Adipocyte (in vitro differentiated cells): ENCODE measurements around the gene EFNB2.

Source experiments
- DNase-seq: peaks from one replicate; pipeline ENCODE4 v3.0.0-alpha.2; 2015; ENCODE audit warnings: low read depth
- H3K27me3 ChIP-seq: replicated peaks from 2 replicates; pipeline ENCODE4 v1.7.0; 2013; ENCODE audit warnings: mild to moderate bottlenecking, low read length, moderate library complexity; ENCODE audit not compliant: control insufficient read depth, insufficient read depth
- H3K36me3 ChIP-seq: 2 replicates; pipeline ENCODE4 v1.7.0; 2013; ENCODE audit warnings: low read length, mild to moderate bottlenecking, moderate library complexity; ENCODE audit not compliant: control insufficient read depth, insufficient read depth, severe bottlenecking
- H3K4me1 ChIP-seq: 2 replicates; pipeline ENCODE4 v1.7.0; 2013; ENCODE audit warnings: mild to moderate bottlenecking, low read length, moderate library complexity; ENCODE audit not compliant: control insufficient read depth, insufficient read depth
- H3K4me3 ChIP-seq: 2 replicates; pipeline ENCODE4 v1.7.0; 2013; ENCODE audit warnings: mild to moderate bottlenecking, low read length, moderate library complexity
- H3K9ac ChIP-seq: 2 replicates; pipeline ENCODE4 v1.7.0; 2013; ENCODE audit warnings: mild to moderate bottlenecking, low read length, moderate library complexity
- H3K9me3 ChIP-seq: 2 replicates; pipeline ENCODE4 v1.7.0; 2013; ENCODE audit warnings: mild to moderate bottlenecking, low read length, moderate library complexity; ENCODE audit not compliant: control insufficient read depth

Gene EFNB2, protein sequence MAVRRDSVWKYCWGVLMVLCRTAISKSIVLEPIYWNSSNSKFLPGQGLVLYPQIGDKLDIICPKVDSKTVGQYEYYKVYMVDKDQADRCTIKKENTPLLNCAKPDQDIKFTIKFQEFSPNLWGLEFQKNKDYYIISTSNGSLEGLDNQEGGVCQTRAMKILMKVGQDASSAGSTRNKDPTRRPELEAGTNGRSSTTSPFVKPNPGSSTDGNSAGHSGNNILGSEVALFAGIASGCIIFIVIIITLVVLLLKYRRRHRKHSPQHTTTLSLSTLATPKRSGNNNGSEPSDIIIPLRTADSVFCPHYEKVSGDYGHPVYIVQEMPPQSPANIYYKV

DNA sequence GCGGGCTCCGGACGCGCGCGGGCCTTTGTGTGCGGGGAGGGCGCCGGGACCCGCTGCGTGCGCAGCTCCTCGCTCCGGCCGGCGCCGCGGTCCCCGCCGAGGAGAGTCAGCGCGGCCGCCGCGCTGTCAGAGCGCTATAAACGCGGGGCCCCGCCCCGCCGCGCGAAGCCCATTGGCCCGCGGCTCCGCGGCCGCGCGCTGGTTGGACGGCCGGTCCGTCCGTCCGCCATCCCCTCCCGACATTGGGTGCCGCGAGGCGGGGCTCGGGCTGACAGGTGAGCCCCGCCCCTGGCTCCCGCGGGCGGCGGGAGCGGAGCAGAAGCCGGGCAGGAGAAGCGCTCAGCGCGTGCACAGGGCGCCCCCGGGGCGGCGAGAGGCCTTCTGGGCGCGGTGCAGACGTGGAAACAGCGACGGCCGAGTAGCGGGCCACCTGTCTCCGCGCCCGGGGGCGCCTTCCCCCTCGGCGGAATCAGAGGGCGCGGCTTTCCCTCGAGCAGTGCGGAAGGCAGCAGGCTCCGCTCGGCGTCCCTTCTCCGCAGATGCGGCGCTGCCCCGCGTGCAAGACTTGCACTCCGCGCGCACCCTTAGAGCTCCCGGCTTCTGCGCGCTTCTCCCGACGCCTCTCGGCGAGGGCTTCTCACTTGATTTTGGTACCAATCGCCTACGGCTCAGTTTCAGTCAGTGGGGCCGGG lies at the start of gene EFNB2:
EFNB2 (minus strand) TSS at position 111 of the 692 bp plus-strand sequence. CDS start 698 bp downstream, outside the sequence.
- peaks cover 12% of the 10 kb centered on the region for H3K4me1 ChIP-seq
- no peaks in the 10 kb centered on the region for H3K27me3 ChIP-seq
- peak; percentile 97 for DNase-seq
- peaks cover 4% of the 10 kb centered on the region for H3K36me3 ChIP-seq
- H3K9ac ChIP-seq = peak within 1 kb of the TSS; percentile 60
- H3K4me3 ChIP-seq = peak within 1 kb of the TSS; percentile 81
- no peaks in the 10 kb centered on the region for H3K9me3 ChIP-seq

GRCh38 chr13:106581225-106581624 lies 45.8 kb upstream of the EFNB2 start:
- peaks cover 8% of the 10 kb centered on the region for H3K27me3 ChIP-seq
- H3K4me1 ChIP-seq = no peaks in the 10 kb centered on the region
- peaks cover 5% of the 10 kb centered on the region for H3K9me3 ChIP-seq
- no peak overlapping the region for H3K4me3 ChIP-seq
- no peak overlapping the region for H3K9ac ChIP-seq
- no peak for DNase-seq
- H3K36me3 ChIP-seq = no peaks in the 10 kb centered on the region

- Histone ChIP-seq H3K9ac (no peak overlapping the region), H3K4me1 (peaks cover 12% of the 10 kb centered on the region), H3K4me3 (no peak overlapping the region), H3K27me3 (no peaks in the 10 kb centered on the region), H3K9me3 (no peaks in the 10 kb centered on the region), H3K36me3 (no peaks in the 10 kb centered on the region)
- DNase-seq = no peak
Measured at GRCh38 chr13:106575896-106576295, 40.4 kb upstream of the EFNB2 start.

DNA sequence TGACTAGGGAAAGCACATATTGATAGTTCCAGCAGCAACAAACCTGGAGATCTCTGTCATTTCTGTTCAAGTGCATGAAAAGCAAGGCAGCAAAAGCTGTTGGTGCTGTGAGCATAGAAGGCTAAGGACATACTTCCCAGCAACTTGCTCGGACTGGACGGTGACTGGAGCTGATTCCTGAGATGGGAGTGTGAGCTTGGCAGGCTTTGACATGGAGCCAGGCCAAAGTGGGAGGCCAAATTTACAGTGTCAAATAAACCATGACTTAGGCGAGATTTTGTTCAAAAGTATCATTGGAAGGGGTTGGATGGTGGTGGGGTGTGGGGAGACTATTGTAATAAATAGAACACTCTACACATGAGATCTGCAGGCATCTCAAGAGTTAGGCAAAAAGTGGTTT lies 38.4 kb upstream of the EFNB2 start:
- Histone ChIP-seq H3K9me3 (no peaks in the 10 kb centered on the region), H3K27me3 (no peaks in the 10 kb centered on the region), H3K4me3 (peak overlapping the region; percentile 66), H3K4me1 (peaks cover 12% of the 10 kb centered on the region), H3K9ac (peak overlapping the region; percentile 45), H3K36me3 (no peaks in the 10 kb centered on the region)
- DNase-seq = no peak

DNA sequence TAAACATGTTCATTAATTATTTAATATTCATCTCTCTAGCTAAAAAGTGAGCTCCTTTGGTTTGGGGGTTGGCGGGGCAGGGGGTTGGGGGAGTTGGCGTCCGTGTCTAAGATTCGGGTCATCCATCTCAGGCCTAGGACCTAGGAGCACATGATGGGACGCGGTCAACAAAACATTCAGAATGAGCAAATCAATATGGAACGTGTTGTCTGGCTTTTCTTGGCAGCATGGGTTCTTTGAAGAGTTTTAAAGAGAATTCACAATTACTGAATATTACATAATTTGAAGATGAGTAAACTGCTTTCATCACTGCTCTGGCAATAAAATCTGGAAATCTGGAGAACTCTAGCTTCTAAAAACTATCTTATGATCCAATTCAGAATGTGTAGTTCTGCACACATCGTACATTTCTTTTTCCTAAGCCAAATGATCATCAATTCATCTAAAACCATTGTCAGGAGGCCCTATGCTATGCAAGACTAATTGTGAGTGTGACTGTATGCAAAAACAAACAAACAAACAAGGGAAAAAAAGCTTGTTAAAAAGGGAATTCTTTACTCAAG lies 37.9 kb upstream of the EFNB2 start:
- H3K4me1 ChIP-seq = peaks cover 12% of the 10 kb centered on the region
- peak overlapping the region; percentile 66 for H3K4me3 ChIP-seq
- no peaks in the 10 kb centered on the region for H3K36me3 ChIP-seq
- H3K9ac ChIP-seq = peak overlapping the region; percentile 45
- no peak for DNase-seq
- no peaks in the 10 kb centered on the region for H3K9me3 ChIP-seq
- no peaks in the 10 kb centered on the region for H3K27me3 ChIP-seq

DNA sequence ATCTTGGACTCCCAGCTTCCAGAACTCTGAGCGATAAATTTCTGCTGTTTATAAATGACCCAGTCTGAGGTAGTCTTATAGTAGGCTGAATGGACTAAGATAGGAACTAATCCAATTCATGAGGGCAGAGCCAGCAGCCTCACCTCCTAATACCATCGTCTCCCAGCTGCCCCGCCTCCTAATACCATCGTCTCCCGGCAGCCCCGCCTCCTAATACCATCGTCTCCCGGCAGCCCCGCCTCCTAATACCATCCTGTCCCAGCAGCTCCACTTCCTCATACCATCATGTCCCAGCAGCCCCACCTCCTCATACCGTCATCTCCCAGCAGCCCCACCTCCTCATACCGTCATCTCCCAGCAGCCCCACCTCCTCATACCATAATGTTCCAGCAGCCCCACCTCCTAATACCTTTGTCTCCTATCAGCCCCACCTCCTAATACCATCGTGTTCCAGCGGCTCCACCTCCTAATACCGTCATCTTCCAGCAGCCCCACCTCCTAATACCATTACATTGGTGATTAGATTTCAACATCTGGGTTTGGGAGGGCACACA lies 34.9 kb upstream of the EFNB2 start:
- H3K4me1 ChIP-seq = peaks cover 20% of the 10 kb centered on the region
- H3K9ac ChIP-seq = peak overlapping the region; percentile 1
- DNase-seq = peak; percentile 68
- H3K27me3 ChIP-seq = no peaks in the 10 kb centered on the region
- H3K9me3 ChIP-seq = no peaks in the 10 kb centered on the region
- no peaks in the 10 kb centered on the region for H3K36me3 ChIP-seq
- peak overlapping the region; percentile 7 for H3K4me3 ChIP-seq

DNA sequence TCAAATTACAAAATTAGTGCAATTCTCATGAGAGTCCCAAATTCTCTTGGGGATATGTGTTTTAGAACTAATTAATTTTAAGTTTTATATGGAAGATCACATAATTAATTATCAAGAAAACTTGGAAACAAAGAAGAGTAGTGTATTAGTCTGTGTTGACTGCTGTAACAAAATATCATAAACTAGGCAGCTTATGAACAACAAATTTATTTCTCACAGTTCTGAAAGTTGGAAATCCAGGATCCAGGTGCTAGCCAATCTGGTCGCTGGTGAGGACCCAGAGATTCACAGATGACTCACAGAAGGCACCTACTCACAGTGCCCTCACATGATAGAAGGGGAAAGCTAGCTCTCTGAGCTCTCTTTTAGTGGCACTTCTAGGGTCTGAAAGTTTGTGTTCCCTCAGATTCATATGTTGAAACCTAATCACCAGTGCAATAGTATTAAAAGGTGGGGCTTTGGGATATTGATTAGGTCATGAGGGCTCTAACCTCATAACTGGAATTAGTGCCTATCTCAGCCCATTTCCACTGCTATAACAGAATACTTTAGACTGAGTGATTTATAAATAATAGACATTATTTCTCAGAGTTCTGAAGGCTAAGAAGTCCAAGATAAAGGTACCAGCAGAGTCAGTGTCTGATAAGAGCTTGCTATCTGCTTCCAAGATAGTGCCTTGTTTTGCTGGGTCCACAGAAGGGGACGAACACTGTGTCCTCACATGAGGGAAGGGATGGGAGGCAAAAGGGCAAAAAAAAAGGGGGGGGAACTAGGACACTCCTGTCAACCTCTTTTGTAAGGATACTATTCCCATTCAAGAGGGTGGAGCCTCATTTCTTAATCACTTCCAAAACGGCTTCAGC lies 34.0 kb upstream of the EFNB2 start:
- H3K4me3 ChIP-seq = peak overlapping the region; percentile 7
- H3K9ac ChIP-seq = no peak overlapping the region
- H3K36me3 ChIP-seq = no peaks in the 10 kb centered on the region
- H3K27me3 ChIP-seq = no peaks in the 10 kb centered on the region
- DNase-seq = no peak
- H3K4me1 ChIP-seq = peaks cover 29% of the 10 kb centered on the region
- no peaks in the 10 kb centered on the region for H3K9me3 ChIP-seq

- peak overlapping the region; percentile 95 for H3K4me3 ChIP-seq
Measured at GRCh38 chr13:106568299-106569003, 33.0 kb upstream of the EFNB2 start.

GRCh38 chr13:106567474-106568298 lies 32.2 kb upstream of the EFNB2 start, which contains the start of gene ARGLU1:
Gene ARGLU1 (minus strand): TSS chr13:106568137. CDS start chr13:106567919, 218 bp downstream.
- DNase-seq = peak; percentile 98
- Histone ChIP-seq H3K4me1 (peaks cover 20% of the 10 kb centered on the region), H3K4me3 (peak within 1 kb of the TSS; percentile 95), H3K27me3 (no peaks in the 10 kb centered on the region), H3K36me3 (no peaks in the 10 kb centered on the region), H3K9me3 (no peaks in the 10 kb centered on the region), H3K9ac (peak within 1 kb of the TSS; percentile 98)

More at GRCh38 chr13:106568299-106569003, 33.0 kb upstream of the EFNB2 start:
- H3K4me1 ChIP-seq = peaks cover 23% of the 10 kb centered on the region
- peak overlapping the region; percentile 98 for H3K9ac ChIP-seq
- DNase-seq = no peak
- H3K36me3 ChIP-seq = no peaks in the 10 kb centered on the region
- no peaks in the 10 kb centered on the region for H3K27me3 ChIP-seq
- no peaks in the 10 kb centered on the region for H3K9me3 ChIP-seq
